Measurements from ENCODE around the gene IL15RA. TPM values are rescaled to one million over a fixed set of nuclear protein-coding genes. Genes with fewer than 3 reads are reported as not detected.

IL15RA gene
- total and polyA plus RNA-seq, 2 of the 8 experiments (the other 6 are each of a cell fraction or from before 2014, with no cell fraction given): 1.3 to 1.4 TPM

DNA sequence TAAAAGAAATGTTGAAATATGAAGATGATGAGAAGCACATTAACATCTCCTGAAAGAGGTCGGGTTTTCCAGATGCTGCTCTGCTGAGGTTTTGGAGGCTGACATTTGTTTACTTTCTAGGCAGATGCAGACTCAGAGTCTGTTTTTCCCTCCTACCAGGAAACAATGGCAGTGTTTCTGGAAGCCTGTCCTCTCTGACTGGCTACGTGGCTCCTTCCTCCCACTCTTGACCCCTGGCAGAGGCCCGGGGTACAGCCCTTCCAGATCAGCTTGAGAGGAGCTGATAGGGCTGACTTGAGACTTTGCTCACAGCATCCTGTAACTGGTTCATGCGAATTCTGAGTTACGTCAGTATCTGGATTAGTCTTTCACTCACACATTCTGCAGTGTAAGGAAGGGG lies 41.1 kb upstream of the IL15RA start (continued):
- TF ChIP-seq, protein P1, sequence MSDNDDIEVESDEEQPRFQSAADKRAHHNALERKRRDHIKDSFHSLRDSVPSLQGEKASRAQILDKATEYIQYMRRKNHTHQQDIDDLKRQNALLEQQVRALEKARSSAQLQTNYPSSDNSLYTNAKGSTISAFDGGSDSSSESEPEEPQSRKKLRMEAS (IDR thresholded peaks at IDR 0.05): no peak
- TF ChIP-seq TAF1 (IDR thresholded peaks at IDR 0.05; ENCODE audit: low read depth, low read length) (no peak), SRF (IDR thresholded peaks at IDR 0.05; ENCODE audit: low read depth, low read length) (no peak), TBP (IDR thresholded peaks at IDR 0.05; ENCODE audit: low read depth, low read length) (no peak), CHD1 (IDR thresholded peaks at IDR 0.05; ENCODE audit: low read depth, low read length) (no peak), RFX5 (IDR thresholded peaks at IDR 0.05; ENCODE audit: borderline replicate concordance, low read depth, low read length) (no peak)
